ENCODE data around the gene LRIG3.
A peak's percentile ranks its signal among the peaks of the same experiment; 100 is the strongest.
"Not testable (repeated sequence)": the region's sequence is repeated elsewhere in the genome, so short reads cannot be mapped to it uniquely, and the experiment has no call there.

The LRIG3 gene

GRCh38 chr12:58895053-58895452 lies 25.3 kb downstream of the LRIG3 start:
- DNase-seq: no peak

- DNase-seq: no peak
These were observed 26.3 kb downstream of the LRIG3 start for GRCh38 chr12:58894040-58894439.

- DNase-seq: no peak
These were observed 26.8 kb downstream of the LRIG3 start for GRCh38 chr12:58893495-58893894.

- DNase-seq: no peak
These were observed 30.7 kb downstream of the LRIG3 start for GRCh38 chr12:58889557-58889956.

- peak; percentile 37 to 71 for DNase-seq
These were observed 32.0 kb downstream of the LRIG3 start for GRCh38 chr12:58888131-58888783.

GRCh38 chr12:58887068-58887467 lies 33.2 kb downstream of the LRIG3 start:
- no peak for DNase-seq

GRCh38 chr12:58886474-58886873 lies 33.8 kb downstream of the LRIG3 start:
- DNase-seq: no peak

GRCh38 chr12:58884916-58885315 lies 35.4 kb downstream of the LRIG3 start:
- no peak for DNase-seq

GRCh38 chr12:58883576-58884334 lies 36.5 kb downstream of the LRIG3 start:
- DNase-seq: no peak

- DNase-seq: no peak
These were observed 37.5 kb downstream of the LRIG3 start for GRCh38 chr12:58882826-58883225.

GRCh38 chr12:58881816-58882215 lies 38.5 kb downstream of the LRIG3 start:
- no peak for DNase-seq

- no peak for DNase-seq
These were observed 39.7 kb downstream of the LRIG3 start for GRCh38 chr12:58880639-58881038.

GRCh38 chr12:58877243-58877743 lies 43.0 kb downstream of the LRIG3 start:
- no peak for DNase-seq

- no peak for DNase-seq
These were observed 46.8 kb downstream of the LRIG3 start for GRCh38 chr12:58873496-58873895.

GRCh38 chr12:58871556-58871955 lies 48.7 kb downstream of the LRIG3 start:
- no peak for DNase-seq

- no peak for DNase-seq
These were observed 49.7 kb downstream of the LRIG3 start for GRCh38 chr12:58870595-58870994.

GRCh38 chr12:58860788-58861240 lies 59.5 kb downstream of the LRIG3 start:
- DNase-seq: no peak

- no peak for DNase-seq
These were observed 60.1 kb downstream of the LRIG3 start for GRCh38 chr12:58860056-58860787.

- no peak for DNase-seq
These were observed 62.3 kb downstream of the LRIG3 start for GRCh38 chr12:58858030-58858429.

GRCh38 chr12:58857206-58857605 lies 63.1 kb downstream of the LRIG3 start:
- not testable (repeated sequence) for DNase-seq

- DNase-seq: not testable (repeated sequence)
These were observed 64.7 kb downstream of the LRIG3 start for GRCh38 chr12:58855630-58856029.

- no peak for DNase-seq
These were observed 69.5 kb downstream of the LRIG3 start for GRCh38 chr12:58850826-58851225.

- no peak for DNase-seq
These were observed 72.3 kb downstream of the LRIG3 start for GRCh38 chr12:58847901-58848600.

All from NCI-H187 (cell line).